ENCODE results near the gene GDF7. TPM values are rescaled to one million over a fixed set of nuclear protein-coding genes. Genes with fewer than 3 reads are reported as not detected.

GDF7 gene
- total and polyA plus RNA-seq, 2 of the 4 experiments (the other 2 are of a cell fraction), result under 0.01 to 0.02 TPM

GRCh38 chr2:20661421-20662307, 5.3 kb upstream of the GDF7 start:
- Histone ChIP-seq H3K9me1 (ENCODE audit: insufficient read depth, low read length) (no peaks in the 10 kb centered on the region), H4K8ac (ENCODE audit: low read depth in 2 of 2, low read length in 2 of 2) (no peak overlapping the region), H3K18ac (ENCODE audit: low read depth, low read length) (no peak overlapping the region), H3K4me1 (ENCODE audit: control insufficient read depth, insufficient read depth, low read length) (peaks cover 5% of the 10 kb centered on the region; the same call in 1 of the 2 replicates), H2AFZ (replicated peaks; ENCODE audit: low read length, poor library complexity) (peak overlapping the region; percentile 74), H3K4me3 (ENCODE audit: insufficient read depth, low read depth, low read length) (no peak overlapping the region), H3K14ac (replicated peaks; ENCODE audit: low read depth, low read length) (no peak overlapping the region), H3K4me2 (ENCODE audit: low read depth, low read length) (no peak overlapping the region), H4K20me1 (ENCODE audit: insufficient read depth, low read length) (peaks cover 16% of the 10 kb centered on the region; the same call in 1 of the 2 replicates), H2BK120ac (ENCODE audit: low read depth, low read length) (no peak overlapping the region), H2BK20ac (ENCODE audit: low read depth, low read length) (no peak overlapping the region), H4K5ac (ENCODE audit: low read depth, low read length) (no peak overlapping the region), H3K9me3 (ENCODE audit: control insufficient read depth, insufficient read depth, low read length) (no peaks in the 10 kb centered on the region), H3K56ac (ENCODE audit: extremely low read depth, insufficient read depth, low read length) (no peak overlapping the region), H2BK15ac (ENCODE audit: low read depth, low read length) (no peak overlapping the region), H3K27ac (ENCODE audit: insufficient read depth, low read length) (no peak overlapping the region), H2AK5ac (ENCODE audit: low read depth, low read length) (no peak overlapping the region), H3K9ac (ENCODE audit: low read depth, low read length) (no peak overlapping the region), H2BK5ac (ENCODE audit: low read depth, low read length, poor library complexity, severe bottlenecking) (no peak overlapping the region), H3K4ac (ENCODE audit: low read depth, low read length) (no peak overlapping the region), H4K91ac (ENCODE audit: insufficient read depth, low read depth, low read length) (no peak overlapping the region), H3K27me3 (ENCODE audit: control insufficient read depth, insufficient read depth, low read length) (peaks cover 73% of the 10 kb centered on the region), H3K36me3 (ENCODE audit: control insufficient read depth, insufficient read depth, low read length) (no peaks in the 10 kb centered on the region), H3K23ac (ENCODE audit: low read depth, low read length) (no peak overlapping the region), H2AK9ac (replicated peaks; ENCODE audit: low read depth, low read length, poor library complexity) (peak overlapping the region; percentile 0), H3K79me1 (ENCODE audit: low read depth in 1 of 2, low read length in 2 of 2) (no peaks in the 10 kb centered on the region)
- BruUV-seq (replicated peaks), result no TSS peak
- ATAC-seq (ENCODE audit: low read depth) (peak; percentile 92), DNase-seq (peak; percentile 75)
- CTCF ChIA-PET, result interaction anchor here (0.6 to 2.9 kb wide), 26 partner anchors 9 to 456 kb away, joined by 3 to 54 read pairs (median 4); partner anchors contain the start of gene HS1BP3
- 30% methylated on average over 2 of the region's 11 CpGs; no CpG with 5 or more reads in 1 of the 2 experiments for WGBS, 2 experiments (ENCODE audit: extremely low coverage in 2 of 2, insufficient read length in 1 of 2)
- POLR2A ChIA-PET (ENCODE audit: unreplicated experiment), result interaction anchor here (0.6 kb wide), 1 partner anchor 217 kb away, joined by 14 read pairs; no protein-coding TSS in a partner anchor
- intact Hi-C loops (cut with micrococcal nuclease) (loop anchor here (1.0 to 5.0 kb wide), 6 partner anchors 93 to 456 kb away; no protein-coding TSS in a partner anchor), dilution Hi-C loops (cut with HindIII; ENCODE audit: low sequenced_read_pairs, unreplicated experiment) (no loop called here), in situ Hi-C loops (cut with MboI; ENCODE audit: low sequenced_read_pairs) (loop anchor here (5.0 to 25.0 kb wide), 2 partner anchors 301 to 1101 kb away; no protein-coding TSS in a partner anchor)
- TF ChIP-seq, protein P1, sequence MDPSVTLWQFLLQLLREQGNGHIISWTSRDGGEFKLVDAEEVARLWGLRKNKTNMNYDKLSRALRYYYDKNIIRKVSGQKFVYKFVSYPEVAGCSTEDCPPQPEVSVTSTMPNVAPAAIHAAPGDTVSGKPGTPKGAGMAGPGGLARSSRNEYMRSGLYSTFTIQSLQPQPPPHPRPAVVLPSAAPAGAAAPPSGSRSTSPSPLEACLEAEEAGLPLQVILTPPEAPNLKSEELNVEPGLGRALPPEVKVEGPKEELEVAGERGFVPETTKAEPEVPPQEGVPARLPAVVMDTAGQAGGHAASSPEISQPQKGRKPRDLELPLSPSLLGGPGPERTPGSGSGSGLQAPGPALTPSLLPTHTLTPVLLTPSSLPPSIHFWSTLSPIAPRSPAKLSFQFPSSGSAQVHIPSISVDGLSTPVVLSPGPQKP (IDR thresholded peaks at IDR 0.05; ENCODE audit: borderline replicate concordance, low read depth, low read length), result no peak
- TF ChIP-seq CTCF (conservative IDR thresholded peaks at IDR 0.05; ENCODE audit: low read depth, low read length), result peak; percentile 96
- no peak for TF ChIP-seq FOS (IDR thresholded peaks at IDR 0.05; ENCODE audit: low read depth, low read length)
- TF ChIP-seq MAZ (IDR thresholded peaks at IDR 0.05; ENCODE audit: borderline replicate concordance, low read depth, low read length), result no peak
- TF ChIP-seq SMC3 (IDR thresholded peaks at IDR 0.05; ENCODE audit: low read depth, low read length), result peak; percentile 90
- TF ChIP-seq MAFK (IDR thresholded peaks at IDR 0.05; ENCODE audit: low read depth, low read length), result no peak
- no peak for TF ChIP-seq CEBPB (IDR thresholded peaks at IDR 0.05; ENCODE audit: low read depth, low read length)
- peak; percentile 99 for TF ChIP-seq RAD21 (IDR thresholded peaks at IDR 0.05; ENCODE audit: low read length)
- no peak for TF ChIP-seq CHD1 (IDR thresholded peaks at IDR 0.05; ENCODE audit: low read depth, low read length)
- peak; percentile 50; the same call in 1 of the 2 replicates for TF ChIP-seq POLR2A (IDR thresholded peaks at IDR 0.05; ENCODE audit: low read depth, low read length)

Data from IMR-90 (cell line).